Measurements from ENCODE around the gene B4GALT2. TPM values are rescaled to one million over a fixed set of nuclear protein-coding genes. Genes with fewer than 3 reads are reported as not detected.

Gene B4GALT2
- total and polyA plus RNA-seq, 2 of the 8 experiments (the other 6 are each of a cell fraction or from before 2014, with no cell fraction given) = 56.5 to 121 TPM

DNA sequence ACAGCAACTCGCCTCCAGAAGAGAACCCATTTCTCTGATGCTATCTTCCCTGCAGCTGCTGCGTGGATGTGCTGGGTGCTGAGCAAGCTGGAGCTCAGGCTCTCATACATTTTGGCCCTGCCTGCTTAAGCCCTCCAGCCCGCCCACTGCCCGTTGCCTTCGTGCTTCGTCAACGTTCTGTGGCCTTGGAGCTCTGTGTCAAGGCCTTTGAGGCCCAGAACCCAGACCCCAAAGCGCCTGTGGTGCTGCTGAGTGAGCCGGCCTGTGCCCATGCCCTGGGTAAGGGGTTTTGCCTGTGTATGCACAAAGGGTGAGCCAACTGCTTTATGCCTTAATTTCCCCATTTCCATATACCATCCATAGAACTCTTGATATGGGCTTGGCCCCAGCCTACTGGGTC lies 8.1 kb upstream of the B4GALT2 start:
- Histone ChIP-seq H3K56ac (replicated peaks; ENCODE audit: insufficient read length, low read depth, low read length) (no peak overlapping the region), H3K4ac (replicated peaks; ENCODE audit: insufficient read length, low read depth, low read length) (no peak overlapping the region), H3K79me2 (ENCODE audit: control insufficient read depth in 1 of 2, insufficient read depth in 2 of 2, low read length in 2 of 2) (peaks cover 0 to 19% of the 10 kb centered on the region in 2 experiments; a peak in 2 of 4 replicates), H2BK15ac (ENCODE audit: low read length) (no peak overlapping the region), H2BK5ac (ENCODE audit: low read depth, low read length) (no peak overlapping the region), H3K4me3 (ENCODE audit: extremely low read depth in 1 of 4, insufficient read depth in 2 of 4, low read depth in 3 of 4, low read length in 4 of 4) (peak overlapping the region; percentile 65 to 100 (median 97); a peak in 5 of 8 replicates), H3K14ac (ENCODE audit: insufficient read length) (no peak overlapping the region), H4K8ac (ENCODE audit: extremely low read depth, insufficient read depth, low read length) (no peak overlapping the region; the same call in 1 of the 2 replicates), H3K27me3 (replicated peaks in 1 of 4; ENCODE audit: control insufficient read depth in 3 of 4, extremely low read depth in 1 of 4, insufficient read depth in 3 of 4, low read length in 3 of 4) (no peaks in the 10 kb centered on the region), H3K79me1 (ENCODE audit: low read depth, low read length) (0 out of 2 replicates have a peak, but pooled peaks cover 7% of the 10 kb centered on the region), H3K27ac (ENCODE audit: low read depth, low read length) (no peak overlapping the region), H4K91ac (replicated peaks; ENCODE audit: insufficient read length, low read length) (no peak overlapping the region), H3K23ac (ENCODE audit: insufficient read length) (no peak overlapping the region), H3K4me2 (ENCODE audit: insufficient read depth in 1 of 2, low read depth in 2 of 2, low read length in 2 of 2) (peak overlapping the region; percentile 69 to 85; a peak in 3 of 4 replicates), H2AFZ (ENCODE audit: low read length) (no peak overlapping the region), H3K9me3 (ENCODE audit: insufficient read depth in 2 of 2, low read depth in 1 of 2, low read length in 1 of 2) (no peaks in the 10 kb centered on the region), H3K18ac (ENCODE audit: extremely low read depth, low read length) (no peak overlapping the region), H3K9ac (replicated peaks in 1 of 4; ENCODE audit: extremely low read depth in 1 of 4, low read depth in 3 of 4, low read length in 3 of 4) (no peak overlapping the region), H2AK5ac (ENCODE audit: low read depth, low read length) (no peak overlapping the region), H2BK20ac (ENCODE audit: low read length) (no peak overlapping the region), H2BK120ac (replicated peaks; ENCODE audit: low read depth, low read length) (no peak overlapping the region), H4K5ac (ENCODE audit: insufficient read length, low read depth, low read length) (no peak overlapping the region), H3K36me3 (ENCODE audit: control insufficient read depth in 2 of 4, insufficient read depth in 4 of 4, low read length in 3 of 4) (peaks cover 0 to 14% (median 8%) of the 10 kb centered on the region in 4 experiments; a peak in 4 of 8 replicates), H4K20me1 (replicated peaks in 1 of 2; ENCODE audit: control insufficient read depth in 1 of 2, insufficient read depth in 2 of 2, low read length in 2 of 2) (peaks cover 4 to 13% of the 10 kb centered on the region in 2 experiments), H2BK12ac (ENCODE audit: low read depth, low read length) (no peak overlapping the region), H3K4me1 (replicated peaks in 1 of 4; ENCODE audit: control insufficient read depth in 3 of 4, insufficient read depth in 4 of 4, low read length in 3 of 4) (peaks cover 2 to 14% (median 7%) of the 10 kb centered on the region in 4 experiments), H3K23me2 (ENCODE audit: low read depth, low read length) (peaks cover 20% of the 10 kb centered on the region)
- no peak for FAIRE-seq
- ChIA-PET CTCF (ENCODE audit: partially characterized antibody) (interaction anchor here (0.7 to 9.2 kb wide), 13 partner anchors 9 to 207 kb away, joined by 3 to 79 read pairs (median 5); partner anchors contain the start of genes IPO13 and SLC6A9), POLR2A (ENCODE audit: partially characterized antibody) (interaction anchor here (1.2 to 12.9 kb wide), 5 partner anchors 8 to 23 kb away, joined by 5 to 189 read pairs (median 10); partner anchors contain the start of genes CCDC24 and IPO13)
- 90% methylated on average over 9 of the region's 9 CpGs; no CpG with 5 or more reads in 1 of the 2 experiments for WGBS, 2 experiments (ENCODE audit: extremely low coverage in 1 of 2, insufficient coverage in 1 of 2, insufficient read length in 1 of 2, insufficient replicate concordance in 2 of 2, low coverage in 1 of 2, low lambda C conversion rate in 2 of 2, missing lambda C conversion rate in 1 of 2)
- no peak for DNase-seq (ENCODE audit: low read depth in 1 of 2, low spot score in 2 of 2)
- TF ChIP-seq EGR1 (IDR thresholded peaks at IDR 0.05; ENCODE audit: borderline replicate concordance, low read depth, low read length) (no peak), RFX5 (IDR thresholded peaks at IDR 0.05; ENCODE audit: borderline replicate concordance, low read depth, low read length) (no peak), BACH1 (IDR thresholded peaks at IDR 0.05; ENCODE audit: low read length) (no peak), KDM4A (IDR thresholded peaks at IDR 0.05; ENCODE audit: low read depth, low read length, severe bottlenecking) (no peak), KDM1A (IDR thresholded peaks at IDR 0.05; ENCODE audit: borderline replicate concordance, low read length) (no peak), SP2 (IDR thresholded peaks at IDR 0.05; ENCODE audit: low read length) (no peak), TAF1 (IDR thresholded peaks at IDR 0.05; ENCODE audit: low read depth, low read length) (no peak), CBX8 (IDR thresholded peaks at IDR 0.05; ENCODE audit: borderline replicate concordance, low read depth, low read length) (no peak), KDM5A (IDR thresholded peaks at IDR 0.05; ENCODE audit: low read length) (no peak), JUND (IDR thresholded peaks at IDR 0.05; ENCODE audit: low read length) (no peak), SIRT6 (IDR thresholded peaks at IDR 0.05; ENCODE audit: low read length) (no peak), YY1 (IDR thresholded peaks at IDR 0.05; ENCODE audit: low read depth, low read length) (no peak), BCL11A (IDR thresholded peaks at IDR 0.05; ENCODE audit: low read depth in 2 of 2, low read length in 2 of 2) (no peak)
- TF ChIP-seq, protein P1, sequence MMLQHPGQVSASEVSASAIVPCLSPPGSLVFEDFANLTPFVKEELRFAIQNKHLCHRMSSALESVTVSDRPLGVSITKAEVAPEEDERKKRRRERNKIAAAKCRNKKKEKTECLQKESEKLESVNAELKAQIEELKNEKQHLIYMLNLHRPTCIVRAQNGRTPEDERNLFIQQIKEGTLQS (IDR thresholded peaks at IDR 0.05; ENCODE audit: insufficient read depth, low read depth, low read length) = no peak

All from H1 (cell line).